Peyer's patch (tissue), 4 donors: ENCODE data around the gene SUSD1. TPM values are rescaled to one million over a fixed set of nuclear protein-coding genes. Genes with fewer than 3 reads are reported as not detected.

ENCODE experiments used
- DNase-seq, 3 donors: peaks; one replicate each; pipeline ENCODE4 v3.0.0-alpha.2; 2017 to 2019
- H3K27ac ChIP-seq, 4 donors: fragments of 200-600 bp; sonication (generic); one replicate each; pipeline ENCODE4 v1.5.1; 2016 to 2019
- H3K27me3 ChIP-seq, 2 donors: fragments of 200-600 bp; sonication (generic); one replicate each; pipeline ENCODE4 v1.5.1; 2019
- H3K36me3 ChIP-seq, 3 donors: fragments of 200-600 bp; sonication (generic); one replicate each; pipeline ENCODE4 v1.5.1; 2016 to 2019
- H3K4me1 ChIP-seq, 4 donors: fragments of 200-600 bp; sonication (generic); one replicate each; pipeline ENCODE4 v1.5.1; 2016 to 2019
- H3K4me3 ChIP-seq, 4 donors: fragments of 200-600 bp; sonication (generic); 1 replicate in 3 of 4; 2 replicates in 1 of 4; pipeline ENCODE4 v1.5.1; 2016 to 2019; ENCODE audit warnings: mild to moderate bottlenecking in 1 of 4
- H3K9me3 ChIP-seq, 4 donors: fragments of 200-600 bp; sonication (generic); one replicate each; pipeline ENCODE4 v1.5.1; 2016 to 2019; ENCODE audit warnings: mild to moderate bottlenecking in 1 of 4
- CTCF ChIP-seq, 6 experiments: fragments of 450-650 bp in 4 of 6; fragments of 200-600 bp in 2 of 6; sonication (generic) in 1 of 6; IDR thresholded peaks; one replicate each; pipeline ENCODE4 v1.5.1; 2017 to 2019; ENCODE audit warnings: antibody characterized with exemption in 6 of 6, mild to moderate bottlenecking in 3 of 6, moderate library complexity in 1 of 6
- POLR2A ChIP-seq, 2 donors: fragments of 450-650 bp; IDR thresholded peaks; one replicate each; pipeline ENCODE4 v1.5.1; 2017; ENCODE audit warnings: antibody characterized with exemption in 2 of 2, mild to moderate bottlenecking in 2 of 2, moderate library complexity in 2 of 2
- total RNA-seq, 4 donors: library from RNA; depleted of rRNA; stranded (reverse); fragments of >200 nt; gene quantifications; one replicate each; pipeline ENCODE4 v1.1.0, GENCODE V29; 2016

The SUSD1 gene
- total RNA-seq, 4 donors from 2014 or later = 10.6 to 28.9 (median 21.3) TPM

GRCh38 chr9:112149211-112149610 is 25.9 kb downstream of the SUSD1 start:
- Histone ChIP-seq H3K36me3 (peaks cover 0 to 8% (median 0%) of the 10 kb centered on the region in 3 donors), H3K4me1 (no peaks in the 10 kb centered on the region), H3K27ac (no peak overlapping the region), H3K27me3 (no peaks in the 10 kb centered on the region), H3K4me3 (no peak overlapping the region), H3K9me3 (no peaks in the 10 kb centered on the region)
- TF ChIP-seq CTCF (IDR thresholded peaks at IDR 0.05) = no peak
- TF ChIP-seq POLR2A (IDR thresholded peaks at IDR 0.05) = no peak
- no peak for DNase-seq

- Histone ChIP-seq H3K9me3 (no peaks in the 10 kb centered on the region), H3K4me1 (peaks cover 0 to 2% (median 0%) of the 10 kb centered on the region in 4 donors), H3K4me3 (no peak overlapping the region), H3K27ac (no peak overlapping the region), H3K36me3 (peaks cover 0 to 8% (median 4%) of the 10 kb centered on the region in 3 donors), H3K27me3 (no peaks in the 10 kb centered on the region)
- no peak for TF ChIP-seq POLR2A (IDR thresholded peaks at IDR 0.05)
- TF ChIP-seq CTCF (IDR thresholded peaks at IDR 0.05) = no peak
- no peak for DNase-seq
Measured at GRCh38 chr9:112145886-112146285, 29.2 kb downstream of the SUSD1 start.

- no peaks in the 10 kb centered on the region for H3K27me3 ChIP-seq
- H3K4me1 ChIP-seq = peaks cover 0 to 5% (median 0%) of the 10 kb centered on the region in 4 donors
- no peaks in the 10 kb centered on the region for H3K9me3 ChIP-seq
- H3K27ac ChIP-seq = no peak overlapping the region
- DNase-seq = no peak
- no peak overlapping the region for H3K4me3 ChIP-seq
- TF ChIP-seq POLR2A (IDR thresholded peaks at IDR 0.05) (no peak), CTCF (IDR thresholded peaks at IDR 0.05) (no peak)
- peaks cover 0 to 8% (median 4%) of the 10 kb centered on the region in 3 donors for H3K36me3 ChIP-seq
Measured at GRCh38 chr9:112144807-112145206, 30.3 kb downstream of the SUSD1 start.

GRCh38 chr9:112142420-112142819 is 32.7 kb downstream of the SUSD1 start:
- peaks cover 0 to 5% (median 0%) of the 10 kb centered on the region in 4 donors for H3K4me1 ChIP-seq
- no peaks in the 10 kb centered on the region for H3K27me3 ChIP-seq
- no peak overlapping the region for H3K27ac ChIP-seq
- no peak for TF ChIP-seq POLR2A (IDR thresholded peaks at IDR 0.05)
- TF ChIP-seq CTCF (IDR thresholded peaks at IDR 0.05) = no peak
- H3K9me3 ChIP-seq = no peaks in the 10 kb centered on the region
- no peak overlapping the region for H3K4me3 ChIP-seq
- no peak for DNase-seq
- peaks cover 0 to 5% (median 4%) of the 10 kb centered on the region in 3 donors for H3K36me3 ChIP-seq

GRCh38 chr9:112140936-112141335 is 34.2 kb downstream of the SUSD1 start:
- H3K4me1 ChIP-seq = peaks cover 0 to 5% (median 0%) of the 10 kb centered on the region in 4 donors
- H3K27me3 ChIP-seq = no peaks in the 10 kb centered on the region
- no peaks in the 10 kb centered on the region for H3K9me3 ChIP-seq
- no peak overlapping the region for H3K4me3 ChIP-seq
- DNase-seq = no peak
- TF ChIP-seq POLR2A (IDR thresholded peaks at IDR 0.05) (no peak), CTCF (IDR thresholded peaks at IDR 0.05) (no peak)
- no peak overlapping the region for H3K27ac ChIP-seq
- H3K36me3 ChIP-seq = peaks cover 0 to 4% (median 0%) of the 10 kb centered on the region in 3 donors

- DNase-seq = no peak
- Histone ChIP-seq H3K4me1 (peaks cover 0 to 5% (median 0%) of the 10 kb centered on the region in 4 donors), H3K9me3 (peaks cover 0 to 3% (median 0%) of the 10 kb centered on the region in 4 donors), H3K36me3 (no peaks in the 10 kb centered on the region), H3K27me3 (no peaks in the 10 kb centered on the region), H3K4me3 (no peak overlapping the region), H3K27ac (peak overlapping the region in 1 of 4 donors; percentile 1)
- no peak for TF ChIP-seq POLR2A (IDR thresholded peaks at IDR 0.05)
- no peak for TF ChIP-seq CTCF (IDR thresholded peaks at IDR 0.05)
Measured at GRCh38 chr9:112137066-112137465, 38.0 kb downstream of the SUSD1 start.
